NCI-H128 (cell line): ENCODE results near the gene LIG3.
"Not testable (repeated sequence)": the region's sequence is repeated elsewhere in the genome, so short reads cannot be mapped to it uniquely, and the experiment has no call there.

Experiments
- DNase-seq: peaks from one replicate; lab custom pipeline; 2025; ENCODE audit not compliant: unreplicated experiment; lab: John Stamatoyannopoulos, UW

LIG3 gene

GRCh38 chr17:34980353-34980680 is at the start of gene LIG3:
Gene LIG3 (plus strand): TSS chr17:34980512. CDS start chr17:34983006, 2,494 bp downstream.
- DNase-seq, result peak; percentile 76

GRCh38 chr17:34950780-34951179 is 29.5 kb upstream of the LIG3 start:
- DNase-seq, result not testable (repeated sequence)

GRCh38 chr17:34958438-34958837 is 21.9 kb upstream of the LIG3 start:
- DNase-seq, result no peak

GRCh38 chr17:34961093-34961911 is 19.0 kb upstream of the LIG3 start, which contains the start of the genes CCT6B and ZNF830:
Gene CCT6B (minus strand): TSS chr17:34961460. CDS start chr17:34961393, 67 bp downstream.
Gene ZNF830 (plus strand): TSS chr17:34961540. CDS start chr17:34961567, 27 bp downstream.
- peak; percentile 73 for DNase-seq

DNA sequence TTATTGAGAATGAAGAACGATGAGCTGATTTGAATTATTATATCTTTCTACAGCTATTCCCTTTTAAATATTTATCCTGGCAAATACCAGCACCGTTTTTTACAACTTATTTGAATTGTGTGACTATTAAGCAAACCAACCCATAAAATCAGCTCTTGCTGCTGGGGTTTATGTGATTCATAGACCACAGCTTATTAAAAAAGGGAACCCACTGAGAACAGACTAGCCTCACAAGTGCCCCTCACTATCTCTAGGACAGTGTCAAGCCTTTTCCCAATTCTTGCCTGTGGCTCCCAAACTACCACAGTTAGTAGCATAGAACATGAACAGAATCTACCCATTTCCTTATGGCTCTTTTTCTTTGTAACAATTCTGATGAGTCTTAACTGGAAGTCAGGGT is 6.1 kb upstream of the LIG3 start:
- DNase-seq, result no peak

GRCh38 chr17:34974794-34975785 is 5.2 kb upstream of the LIG3 start:
- no peak for DNase-seq

DNA sequence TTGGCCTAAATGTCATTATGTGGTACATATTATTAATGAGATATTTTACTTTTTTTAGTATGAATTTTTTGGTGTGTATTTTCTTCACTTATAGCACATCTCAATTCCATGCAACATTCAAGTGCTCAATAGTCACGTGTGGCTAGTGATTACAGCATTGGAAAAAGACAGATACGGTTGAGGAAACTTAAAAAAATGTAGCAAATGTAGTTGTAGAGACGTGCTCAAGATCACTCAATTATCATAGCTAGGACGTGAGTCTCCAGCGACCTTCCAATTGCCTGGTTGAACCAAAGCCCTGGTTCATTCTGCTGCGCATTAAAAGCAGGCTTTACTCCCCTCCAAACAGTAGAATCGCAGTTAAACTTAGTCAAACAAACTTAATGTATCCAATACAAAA is 1.2 kb upstream of the LIG3 start:
- no peak for DNase-seq

GRCh38 chr17:34979650-34980352 is 511 bp upstream of the LIG3 start:
- no peak for DNase-seq

DNA sequence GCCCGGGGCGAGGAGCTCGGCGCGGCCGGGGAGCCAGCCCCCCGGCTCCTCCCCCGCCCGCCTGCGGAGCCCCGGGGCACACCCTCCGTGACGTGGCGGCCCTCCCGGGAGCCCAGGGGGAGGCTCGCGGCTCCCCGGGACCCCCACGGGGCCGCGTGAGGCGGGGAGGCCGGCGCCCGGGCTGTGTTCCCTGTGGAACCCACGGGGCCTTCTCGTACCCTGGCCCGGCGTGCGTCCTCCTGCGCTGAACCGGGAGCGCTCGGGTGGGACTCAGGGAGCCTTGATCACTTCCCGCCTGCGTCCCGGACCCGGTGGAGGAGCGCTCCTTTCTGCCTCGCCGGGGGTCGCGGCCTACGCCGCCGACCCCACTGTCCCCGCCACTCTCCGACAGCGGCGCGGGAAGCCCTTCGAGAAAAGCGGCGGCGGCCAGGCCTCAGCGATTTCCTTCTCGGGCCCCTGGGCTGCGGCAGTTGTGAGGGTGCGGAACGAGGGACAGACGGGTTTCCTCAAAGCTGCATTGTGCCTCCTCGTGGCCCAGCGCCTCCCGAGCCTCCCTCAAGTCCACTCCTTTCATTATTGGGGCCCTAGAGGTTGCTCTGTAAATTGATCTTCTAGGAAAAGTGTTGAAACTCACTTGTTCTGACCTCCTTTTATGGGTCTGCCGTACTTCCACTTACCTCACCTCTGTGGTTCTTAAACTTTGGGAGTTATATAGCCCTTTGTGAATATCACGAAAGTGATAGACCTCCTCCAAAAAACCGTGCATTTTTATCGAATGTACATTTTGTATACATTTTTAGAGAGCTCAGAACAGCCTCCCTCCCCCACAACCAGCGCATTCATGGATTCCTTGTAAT is 597 bp downstream of the LIG3 start:
- DNase-seq, result no peak

DNA sequence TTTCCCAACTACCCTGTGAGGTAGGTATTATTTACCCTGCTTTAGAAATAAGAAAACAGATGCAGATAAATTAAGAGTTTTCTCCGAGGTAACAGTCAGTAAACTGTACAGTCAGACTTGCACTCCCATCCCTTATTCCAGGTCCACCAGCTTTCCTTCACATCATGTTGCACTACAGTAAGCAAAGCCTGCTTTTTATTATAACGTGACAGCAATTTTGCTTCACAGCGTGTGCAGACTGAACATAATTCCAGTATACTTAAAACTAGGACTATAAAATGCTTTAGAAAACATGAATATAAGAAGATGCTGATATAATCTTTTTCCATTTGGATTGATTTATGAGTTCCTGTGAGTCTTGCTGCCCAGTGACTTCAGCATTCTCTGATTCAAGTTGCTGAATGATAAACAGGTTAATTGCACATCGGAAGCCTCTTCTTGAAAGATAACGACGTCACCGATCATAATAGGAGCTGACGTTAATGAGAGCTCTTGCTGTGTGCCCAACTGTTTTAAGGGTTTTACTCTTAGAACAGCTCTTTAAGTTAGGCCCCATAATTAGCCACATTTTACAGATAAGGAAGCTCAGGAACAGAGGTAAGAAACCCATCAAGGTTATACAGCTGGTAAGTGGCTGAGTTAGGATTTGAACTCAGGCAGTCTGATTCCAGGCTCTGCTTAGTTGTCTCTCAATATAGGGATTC is 1.4 kb downstream of the LIG3 start:
- DNase-seq, result no peak

GRCh38 chr17:34987232-34987631 is 6.9 kb downstream of the LIG3 start:
- no peak for DNase-seq

DNA sequence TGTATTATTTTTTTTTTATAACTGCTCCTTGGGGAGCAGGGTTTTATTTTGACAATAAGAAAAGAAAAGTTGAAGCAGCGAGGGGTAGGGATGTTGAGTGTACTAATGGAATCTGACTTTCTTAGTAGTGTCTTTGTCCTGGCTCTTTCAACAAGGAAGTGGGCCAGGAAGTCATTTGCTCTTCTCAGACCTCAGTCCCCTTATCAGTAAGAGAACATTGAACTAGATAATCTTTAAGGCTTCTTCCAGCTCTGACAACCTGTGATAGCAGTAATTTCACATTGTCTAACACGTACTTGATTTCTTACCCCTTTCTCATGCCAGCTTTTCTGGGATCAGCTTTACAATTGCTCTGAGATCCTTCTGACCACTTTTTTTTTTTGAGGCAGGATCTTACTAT is 8.3 kb downstream of the LIG3 start:
- DNase-seq, result no peak

- no peak for DNase-seq
Measured at GRCh38 chr17:34989473-34989872, 9.2 kb downstream of the LIG3 start.

GRCh38 chr17:34990921-34991365 is 10.6 kb downstream of the LIG3 start:
- DNase-seq, result no peak

DNA sequence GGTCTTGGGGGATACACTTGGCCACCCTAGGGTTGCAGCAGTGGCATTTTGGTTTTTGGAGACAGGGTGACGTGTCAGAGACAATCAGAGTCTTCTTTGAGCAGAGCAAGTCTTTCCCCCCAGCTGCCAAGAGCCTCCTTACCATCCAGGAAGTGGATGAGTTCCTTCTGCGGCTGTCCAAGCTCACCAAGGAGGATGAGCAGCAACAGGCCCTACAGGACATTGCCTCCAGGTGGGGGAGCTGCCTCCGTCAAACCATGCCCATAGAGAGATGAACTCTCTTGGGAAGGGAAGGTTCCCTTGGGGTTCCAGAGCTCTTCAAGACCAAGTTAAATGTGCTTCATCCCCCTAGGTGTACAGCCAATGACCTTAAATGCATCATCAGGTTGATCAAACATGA is 11.3 kb downstream of the LIG3 start:
- DNase-seq, result no peak

DNA sequence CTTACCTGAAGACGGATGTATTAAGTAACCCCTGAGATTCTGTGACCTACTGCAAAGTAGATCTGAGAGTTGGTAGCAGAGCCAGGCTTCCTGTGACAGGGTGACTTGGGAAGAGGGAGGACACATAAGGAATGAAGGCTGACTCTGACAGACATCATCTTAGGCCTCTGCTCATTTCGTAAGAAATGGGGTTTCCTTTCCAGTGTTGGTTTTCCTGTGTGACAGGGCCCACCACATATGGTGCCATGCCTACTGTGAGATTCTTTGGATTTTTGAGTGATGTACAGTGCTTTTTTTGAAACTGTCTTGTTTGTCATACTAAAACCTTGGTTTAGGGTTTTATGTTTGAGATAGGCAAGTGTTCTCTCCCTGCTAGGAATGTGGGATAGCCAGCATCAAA is 12.7 kb downstream of the LIG3 start:
- no peak for DNase-seq

DNA sequence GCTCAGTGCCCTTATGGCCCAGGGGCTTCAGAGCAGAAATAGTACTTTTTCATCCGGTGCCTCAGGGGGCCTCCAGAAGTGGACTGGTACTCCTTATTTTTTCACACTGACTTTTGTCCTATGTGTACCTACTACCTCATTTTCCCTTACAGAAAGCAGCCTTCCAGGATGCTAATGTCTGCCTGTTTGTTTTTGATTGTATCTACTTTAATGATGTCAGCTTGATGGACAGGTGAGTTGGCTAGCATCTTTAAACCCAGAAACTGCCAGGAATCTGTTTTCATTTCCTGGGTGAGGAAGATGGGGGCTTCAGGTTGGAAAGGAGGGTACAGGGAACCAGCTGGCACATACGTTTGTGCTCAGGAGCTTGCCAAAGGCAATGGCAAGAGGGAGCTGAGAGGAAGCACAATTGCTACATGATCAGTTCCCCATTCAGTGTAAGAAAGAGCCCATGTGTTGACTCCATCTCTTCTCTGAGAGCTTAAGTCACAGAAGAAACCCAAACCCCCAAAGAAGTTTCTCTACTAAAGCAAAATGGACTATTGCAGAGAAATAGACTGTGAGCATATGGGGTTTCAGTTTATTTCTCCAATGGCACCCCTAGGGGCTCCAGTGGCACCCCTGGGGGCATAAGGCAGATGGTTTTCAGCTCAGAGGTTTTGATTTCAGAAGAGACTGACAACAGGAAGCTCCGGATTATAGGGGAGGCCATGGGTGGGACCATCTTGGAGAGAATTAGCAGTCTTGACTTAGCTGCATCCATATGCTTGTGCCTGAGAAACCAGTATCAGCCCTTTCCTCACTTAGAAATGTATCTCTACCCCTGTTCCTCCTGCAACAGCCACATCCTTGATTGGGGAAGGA is 16.3 kb downstream of the LIG3 start:
- no peak for DNase-seq

- no peak for DNase-seq
Measured at GRCh38 chr17:34997355-34997862, 17.1 kb downstream of the LIG3 start.
